WTC11 (cell line): Measurements from ENCODE around the gene ELFN1. TPM values are rescaled to one million over a fixed set of nuclear protein-coding genes. Genes with fewer than 3 reads are reported as not detected.

Source experiments
- ATAC-seq: fragments of 200-7000 bp; cut with Tn5 transposase; 2 replicates; pipeline ENCODE4 v1.10.0; 2021; ENCODE audit warnings: mild to moderate bottlenecking, moderate library complexity
- CTCF ChIA-PET: fragments of 300-600 bp; sonication (Branson Sonifier 250); formaldehyde crosslinking; loops from one replicate; lab custom pipeline; 2021; ENCODE audit warnings: antibody characterized with exemption; lab: Charles Lee
- POLR2A ChIA-PET: fragments of 350-600 bp; sonication (Branson Sonifier 250); formaldehyde crosslinking; loops from one replicate; lab custom pipeline; 2021; ENCODE audit warnings: antibody characterized with exemption; lab: Charles Lee
- DNase-seq: peaks from one replicate; pipeline ENCODE4 v3.0.0; 2021; ENCODE audit warnings: low spot score
- H3K27ac Mint-ChIP-seq: 2 replicates; pipeline ENCODE4 v1.8.0; 2021; ENCODE audit warnings: mixed read lengths
- H3K27me3 Mint-ChIP-seq: 2 replicates; pipeline ENCODE4 v1.8.0; 2021; ENCODE audit warnings: low read depth, mild to moderate bottlenecking, moderate library complexity, mixed read lengths
- H3K36me3 Mint-ChIP-seq: 2 replicates; pipeline ENCODE4 v1.8.0; 2021; ENCODE audit warnings: mixed read lengths
- H3K4me1 Mint-ChIP-seq: 2 replicates; pipeline ENCODE4 v1.8.0; 2022; ENCODE audit warnings: mixed read lengths
- H3K4me3 Mint-ChIP-seq: 2 replicates; pipeline ENCODE4 v1.8.0; 2021; ENCODE audit warnings: mild to moderate bottlenecking, moderate library complexity, mixed read lengths
- H3K9me3 Mint-ChIP-seq: 2 replicates; pipeline ENCODE4 v1.8.0; 2021; ENCODE audit warnings: mixed read lengths
- AFF4 ChIP-seq: sonication (generic); formaldehyde crosslinking; IDR thresholded peaks from 2 replicates; pipeline ENCODE4 v1.8.1; 2023; ENCODE audit warnings: mild to moderate bottlenecking, missing genetic modification reagents, borderline replicate concordance
- ATF1 ChIP-seq: sonication (generic); formaldehyde crosslinking; IDR thresholded peaks from 2 replicates; pipeline ENCODE4 v1.8.1; 2023; ENCODE audit warnings: mild to moderate bottlenecking, moderate library complexity, missing genetic modification reagents
- CBFB ChIP-seq: sonication (generic); formaldehyde crosslinking; IDR thresholded peaks from 2 replicates; pipeline ENCODE4 v1.8.1; 2022; ENCODE audit warnings: mild to moderate bottlenecking, low read depth, missing genetic modification reagents
- ERG ChIP-seq: fragments of 250-450 bp; sonication (Bioruptor Pico); IDR thresholded peaks from 2 replicates; pipeline ENCODE4 v1.8.0; 2021; ENCODE audit warnings: mild to moderate bottlenecking
- ETV6 ChIP-seq: sonication (generic); formaldehyde crosslinking; IDR thresholded peaks from 2 replicates; pipeline ENCODE4 v1.8.1; 2022; ENCODE audit warnings: mild to moderate bottlenecking, missing genetic modification reagents
- HMGXB4 ChIP-seq: sonication (generic); formaldehyde crosslinking; IDR thresholded peaks from 2 replicates; pipeline ENCODE4 v1.8.1; 2023; ENCODE audit warnings: mild to moderate bottlenecking, moderate library complexity, missing genetic modification reagents
- IRF1 ChIP-seq: sonication (generic); formaldehyde crosslinking; IDR thresholded peaks from 2 replicates; pipeline ENCODE4 v1.8.0; 2023; ENCODE audit warnings: missing genetic modification reagents
- NR1H2 ChIP-seq: sonication (generic); formaldehyde crosslinking; IDR thresholded peaks from 2 replicates; pipeline ENCODE4 v1.9.0; 2021; ENCODE audit warnings: mild to moderate bottlenecking, moderate library complexity, missing genetic modification reagents
- PREB ChIP-seq: sonication (generic); formaldehyde crosslinking; IDR thresholded peaks from 2 replicates; pipeline ENCODE4 v1.8.1; 2022; ENCODE audit warnings: mild to moderate bottlenecking, missing genetic modification reagents, moderate library complexity, borderline replicate concordance
- PRRX2 ChIP-seq: fragments of 250-450 bp; sonication (Bioruptor Pico); IDR thresholded peaks from 2 replicates; pipeline ENCODE4 v1.8.0; 2021; ENCODE audit warnings: mild to moderate bottlenecking
- TCF7 ChIP-seq: sonication (generic); formaldehyde crosslinking; IDR thresholded peaks from 2 replicates; pipeline ENCODE4 v1.8.0; 2022; ENCODE audit warnings: mild to moderate bottlenecking, low read depth, missing genetic modification reagents, moderate library complexity
- TEAD4 ChIP-seq: sonication (generic); formaldehyde crosslinking; IDR thresholded peaks from 2 replicates; pipeline ENCODE4 v1.8.0; 2022; ENCODE audit warnings: mild to moderate bottlenecking, missing genetic modification reagents
- ZBTB43 ChIP-seq: sonication (generic); formaldehyde crosslinking; IDR thresholded peaks from 2 replicates; pipeline ENCODE4 v1.8.1; 2023; ENCODE audit warnings: mild to moderate bottlenecking, missing genetic modification reagents
- ZNF232 ChIP-seq: sonication (generic); formaldehyde crosslinking; IDR thresholded peaks from 2 replicates; pipeline ENCODE4 v1.8.0; 2022; ENCODE audit warnings: mild to moderate bottlenecking, missing genetic modification reagents
- ZNF281 ChIP-seq: sonication (generic); formaldehyde crosslinking; IDR thresholded peaks from 2 replicates; pipeline ENCODE4 v1.8.0; 2023; ENCODE audit warnings: mild to moderate bottlenecking, missing genetic modification reagents
- ZNF416 ChIP-seq: fragments of 250-450 bp; sonication (Bioruptor Pico); IDR thresholded peaks from 2 replicates; pipeline ENCODE4 v1.9.0; 2021; ENCODE audit warnings: mild to moderate bottlenecking, inconsistent platforms
- total RNA-seq: library from RNA; stranded (reverse); gene quantifications from 3 replicates; pipeline ENCODE4 v1.2.3, GENCODE V29; 2021

The ELFN1 gene
- total RNA-seq, 1 experiment from 2014 or later: 4.6 TPM

GRCh38 chr7:1632916-1633785 is 36.9 kb upstream of the ELFN1 start:
- DNase-seq (peak; percentile 9), ATAC-seq (no peak)
- TF ChIP-seq PREB (CRISPR knock-in tag): no peak
- no peak for TF ChIP-seq CBFB (CRISPR knock-in tag)
- no peak for TF ChIP-seq ERG (CRISPR knock-in tag)
- TF ChIP-seq HMGXB4: no peak
- Mint-ChIP-seq H3K4me1 (peaks cover 3% of the 10 kb centered on the region; the same call in 1 of the 2 replicates), H3K9me3 (peaks cover 38% of the 10 kb centered on the region), H3K27me3 (peaks cover 5% of the 10 kb centered on the region; the same call in 1 of the 2 replicates), H3K4me3 (no peak overlapping the region), H3K27ac (no peak overlapping the region), H3K36me3 (peaks cover 10% of the 10 kb centered on the region)
- POLR2A ChIA-PET: no interaction called here
- CTCF ChIA-PET: no interaction called here

- Mint-ChIP-seq H3K4me3 (no peak overlapping the region), H3K36me3 (peaks cover 11% of the 10 kb centered on the region), H3K9me3 (peaks cover 27% of the 10 kb centered on the region)
- DNase-seq: no peak
- CTCF ChIA-PET: interaction anchor here (1.3 kb wide), 1 partner anchor 75 kb away, joined by 3 read pairs; no protein-coding TSS in a partner anchor
- TF ChIP-seq ETV6 (CRISPR knock-in tag) (no peak), TCF7 (CRISPR knock-in tag) (no peak), NR1H2 (CRISPR knock-in tag) (no peak), PRRX2 (CRISPR knock-in tag) (no peak), ZNF281 (CRISPR knock-in tag) (no peak), IRF1 (CRISPR knock-in tag) (no peak), CBFB (CRISPR knock-in tag) (no peak), ZBTB43 (CRISPR knock-in tag) (no peak), ATF1 (no peak), TEAD4 (CRISPR knock-in tag) (no peak), ZNF416 (CRISPR knock-in tag) (no peak), ZNF232 (CRISPR knock-in tag) (no peak), AFF4 (CRISPR knock-in tag) (no peak)
- TF ChIP-seq, all 79 proteins: peak for 0
- Mint-ChIP-seq H3K27ac (no peak overlapping the region), H3K27me3 (peaks cover 2% of the 10 kb centered on the region; the same call in 1 of the 2 replicates), H3K4me1 (peaks cover 3% of the 10 kb centered on the region; the same call in 1 of the 2 replicates)
- ATAC-seq: no peak
- POLR2A ChIA-PET: no interaction called here
Observed at GRCh38 chr7:1635401-1635800, 34.7 kb upstream of the ELFN1 start.
